Measurements from ENCODE around the gene IMPG2. TPM values are rescaled to one million over a fixed set of nuclear protein-coding genes. Genes with fewer than 3 reads are reported as not detected.

Gene IMPG2
- total and polyA plus RNA-seq, 2 experiments from 2014 or later: 0.77 TPM; not detected in 1

- no peak overlapping the region for H2AFZ ChIP-seq
These were observed 76.8 kb downstream of the IMPG2 start for GRCh38 chr3:101243285-101244211.

GRCh38 chr3:101240719-101241399 lies 79.5 kb downstream of the IMPG2 start:
- Histone ChIP-seq H2AFZ (no peak overlapping the region), H3K4me2 (no peak overlapping the region), H3K9me2 (replicated peaks; ENCODE audit: insufficient read depth) (no peaks in the 10 kb centered on the region), H3K4me1 (ENCODE audit: insufficient read depth) (no peaks in the 10 kb centered on the region), H4K20me1 (ENCODE audit: insufficient read depth, poor library complexity, severe bottlenecking) (no peaks in the 10 kb centered on the region), H3K79me2 (no peaks in the 10 kb centered on the region), H3K9me3 (ENCODE audit: low read depth) (no peaks in the 10 kb centered on the region), H3K36me3 (replicated peaks; ENCODE audit: insufficient read depth, low read depth) (no peaks in the 10 kb centered on the region), H3K27ac (no peak overlapping the region), H3K27me3 (no peaks in the 10 kb centered on the region), H3K4me3 (no peak overlapping the region)
- no peak for DNase-seq (ENCODE audit: low spot score)
- TF ChIP-seq CTCF (IDR thresholded peaks at IDR 0.05; ENCODE audit: poor library complexity) (no peak), EZH2phosphoT487 (IDR thresholded peaks at IDR 0.05; ENCODE audit: low read depth, severe bottlenecking, unreplicated experiment) (no peak), EZH2 (IDR thresholded peaks at IDR 0.05; ENCODE audit: borderline replicate concordance) (no peak)
- 96% methylated on average over 1 of the region's 1 CpG for WGBS (ENCODE audit: low lambda C conversion rate, missing lambda C conversion rate)

More at GRCh38 chr3:101243285-101244211, 76.8 kb downstream of the IMPG2 start:
- no peaks in the 10 kb centered on the region for H3K36me3 ChIP-seq (replicated peaks; ENCODE audit: insufficient read depth, low read depth)
- DNase-seq (ENCODE audit: low spot score): no peak
- H3K27me3 ChIP-seq: no peaks in the 10 kb centered on the region
- no peaks in the 10 kb centered on the region for H3K9me3 ChIP-seq (ENCODE audit: low read depth)
- H4K20me1 ChIP-seq (ENCODE audit: insufficient read depth, poor library complexity, severe bottlenecking): no peaks in the 10 kb centered on the region
- no peaks in the 10 kb centered on the region for H3K79me2 ChIP-seq
- H3K4me2 ChIP-seq: no peak overlapping the region
- 96% methylated on average over 4 of the region's 4 CpGs for WGBS (ENCODE audit: low lambda C conversion rate, missing lambda C conversion rate)
- H3K4me3 ChIP-seq: no peak overlapping the region
- H3K9me2 ChIP-seq (replicated peaks; ENCODE audit: insufficient read depth): no peaks in the 10 kb centered on the region
- no peak for TF ChIP-seq CTCF (IDR thresholded peaks at IDR 0.05; ENCODE audit: poor library complexity)
- no peak for TF ChIP-seq EZH2 (IDR thresholded peaks at IDR 0.05; ENCODE audit: borderline replicate concordance)
- no peak for TF ChIP-seq EZH2phosphoT487 (IDR thresholded peaks at IDR 0.05; ENCODE audit: low read depth, severe bottlenecking, unreplicated experiment)
- H3K27ac ChIP-seq: no peak overlapping the region
- no peaks in the 10 kb centered on the region for H3K4me1 ChIP-seq (ENCODE audit: insufficient read depth)

- DNase-seq (ENCODE audit: low spot score): no peak
- Histone ChIP-seq H3K36me3 (replicated peaks; ENCODE audit: insufficient read depth, low read depth) (no peaks in the 10 kb centered on the region), H3K9me3 (ENCODE audit: low read depth) (no peaks in the 10 kb centered on the region), H3K4me3 (no peak overlapping the region), H3K9me2 (replicated peaks; ENCODE audit: insufficient read depth) (no peaks in the 10 kb centered on the region), H3K27me3 (no peaks in the 10 kb centered on the region), H3K79me2 (no peaks in the 10 kb centered on the region), H3K27ac (no peak overlapping the region), H3K4me2 (no peak overlapping the region), H3K4me1 (ENCODE audit: insufficient read depth) (no peaks in the 10 kb centered on the region), H4K20me1 (ENCODE audit: insufficient read depth, poor library complexity, severe bottlenecking) (no peaks in the 10 kb centered on the region), H2AFZ (no peak overlapping the region)
- 95% methylated on average over 3 of the region's 3 CpGs for WGBS (ENCODE audit: low lambda C conversion rate, missing lambda C conversion rate)
- no peak for TF ChIP-seq EZH2phosphoT487 (IDR thresholded peaks at IDR 0.05; ENCODE audit: low read depth, severe bottlenecking, unreplicated experiment)
- TF ChIP-seq CTCF (IDR thresholded peaks at IDR 0.05; ENCODE audit: poor library complexity): no peak
- TF ChIP-seq EZH2 (IDR thresholded peaks at IDR 0.05; ENCODE audit: borderline replicate concordance): no peak
These were observed 85.3 kb downstream of the IMPG2 start for GRCh38 chr3:101235048-101235447.

Data from hepatocyte (in vitro differentiated cells).